HG02870 (cell line): Measurements from ENCODE around the gene ATG7.

Source experiments
- ATAC-seq: cut with Tn5 transposase; IDR thresholded peaks from one replicate; pipeline ENCODE4 v1.9.1; 2021; ENCODE audit warnings: mild to moderate bottlenecking, moderate library complexity; ENCODE audit not compliant: unreplicated experiment

ATG7 gene

GRCh38 chr3:11350374-11350773 lies 78.2 kb downstream of the ATG7 start:
- no peak for ATAC-seq

DNA sequence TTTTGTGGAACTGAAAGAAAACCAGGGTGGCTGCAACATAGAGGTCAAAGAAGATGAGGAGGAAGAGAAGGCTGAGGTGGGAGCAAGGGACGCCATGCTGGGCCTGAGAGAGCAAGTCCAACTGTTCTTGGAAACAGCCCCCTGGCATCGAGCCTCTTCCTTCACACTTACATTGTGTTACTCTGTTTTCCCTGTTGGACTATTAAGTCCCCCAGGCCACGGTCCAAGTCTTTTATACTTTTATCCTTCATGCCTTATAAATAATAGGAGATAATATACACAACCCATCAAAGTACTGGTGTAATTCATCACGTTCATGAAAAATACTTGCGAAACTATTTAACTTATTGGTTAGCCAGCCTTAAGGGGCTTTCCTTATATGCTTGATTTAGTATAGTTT lies 79.3 kb downstream of the ATG7 start:
- ATAC-seq: no peak

DNA sequence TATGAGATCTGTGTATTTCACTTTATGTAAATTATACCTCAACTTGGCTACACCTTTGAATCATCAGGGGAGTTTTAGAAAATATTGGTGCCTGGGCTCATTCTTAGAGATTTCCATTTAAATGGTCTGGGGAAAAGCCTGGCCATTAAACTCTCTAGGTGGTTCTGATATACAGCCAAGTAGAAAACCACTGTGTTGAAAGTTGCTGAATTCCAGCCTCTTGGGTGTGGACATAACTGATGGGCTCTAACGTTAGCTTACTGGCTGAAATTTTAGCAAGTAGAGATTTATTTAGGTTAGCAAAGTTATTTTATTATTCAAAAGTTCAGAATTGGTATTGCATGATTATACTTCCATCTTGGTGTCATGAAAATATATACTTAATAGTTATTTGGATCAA lies 84.1 kb downstream of the ATG7 start:
- ATAC-seq: no peak

DNA sequence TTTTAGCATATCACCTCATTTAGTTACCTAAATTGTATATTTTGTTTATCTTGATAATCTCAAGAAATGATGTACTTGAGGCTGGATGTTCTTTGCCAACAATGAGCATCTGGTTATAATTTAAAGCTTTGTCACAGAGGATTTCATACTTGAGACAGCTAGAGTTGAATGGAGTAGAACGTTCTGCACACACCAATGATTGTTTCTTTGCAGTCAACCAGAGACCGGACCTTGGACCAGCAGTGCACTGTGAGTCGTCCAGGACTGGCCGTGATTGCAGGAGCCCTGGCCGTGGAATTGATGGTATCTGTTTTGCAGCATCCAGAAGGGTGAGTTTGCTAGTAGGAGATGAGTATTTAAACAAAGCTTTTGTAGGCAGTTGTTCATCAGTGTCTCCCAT lies 90.4 kb downstream of the ATG7 start:
- no peak for ATAC-seq

- no peak for ATAC-seq
Measured at GRCh38 chr3:11363715-11364114, 91.5 kb downstream of the ATG7 start.

DNA sequence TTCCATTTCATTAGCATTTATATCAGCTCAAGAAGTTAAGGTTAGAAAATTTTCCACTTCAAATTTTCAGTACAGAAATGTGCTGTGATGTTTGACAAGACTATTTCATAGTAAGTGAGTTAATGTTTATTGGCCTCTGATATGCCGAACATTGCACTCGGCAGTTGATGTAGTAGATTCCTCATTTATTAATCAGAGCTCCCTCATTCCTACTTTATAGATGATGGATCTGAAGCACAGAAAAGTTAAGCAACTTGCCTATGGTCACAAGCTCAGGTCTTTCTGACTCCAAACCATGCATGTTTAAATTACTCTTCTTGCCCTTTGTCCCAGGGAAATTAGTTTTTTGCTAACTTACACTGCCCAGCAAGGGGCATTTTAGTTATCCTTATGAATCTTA lies 92.0 kb downstream of the ATG7 start:
- no peak for ATAC-seq

GRCh38 chr3:11367143-11367693 lies 95.0 kb downstream of the ATG7 start:
- no peak for ATAC-seq

- ATAC-seq: no peak
Measured at GRCh38 chr3:11370191-11370590, 98.0 kb downstream of the ATG7 start.

DNA sequence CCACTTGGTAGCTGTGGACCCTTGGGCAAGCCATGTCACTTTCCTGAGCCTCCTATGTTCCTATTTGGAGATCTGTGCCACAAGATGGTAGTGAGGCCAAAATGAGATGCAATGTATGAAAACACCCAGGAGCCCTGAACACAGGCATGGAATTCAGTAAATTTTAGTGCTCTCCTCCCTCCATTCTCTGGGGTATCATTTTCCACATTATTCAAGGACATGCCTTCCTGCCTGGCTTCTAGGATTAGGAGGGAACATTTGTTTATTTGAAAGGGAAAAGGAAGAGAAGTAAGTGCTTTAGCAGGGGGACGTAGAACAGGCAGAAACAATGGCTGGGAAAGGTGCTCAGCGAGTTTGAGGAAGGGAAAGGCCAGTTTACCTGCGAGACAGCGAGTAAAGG lies 98.8 kb downstream of the ATG7 start:
- ATAC-seq: no peak

DNA sequence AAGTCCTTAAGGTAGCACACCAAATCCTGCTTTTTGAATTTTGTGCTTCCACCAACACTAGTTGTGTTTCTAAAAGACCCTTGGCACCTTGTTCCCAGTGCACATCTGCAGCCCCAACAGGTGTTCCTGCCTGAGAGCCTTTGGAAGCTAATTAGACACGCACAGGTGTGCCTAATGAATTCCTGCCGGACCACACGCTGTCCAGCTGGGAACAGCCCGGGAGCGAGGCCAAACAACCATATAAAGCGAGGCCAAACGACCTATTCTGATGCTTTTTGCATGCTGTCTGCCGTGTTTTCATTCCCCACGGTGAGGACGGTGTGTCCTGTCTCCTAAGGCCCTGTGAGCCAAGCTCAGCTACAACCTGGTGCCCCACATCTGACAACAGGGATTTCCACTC lies 99.5 kb downstream of the ATG7 start:
- ATAC-seq: no peak

DNA sequence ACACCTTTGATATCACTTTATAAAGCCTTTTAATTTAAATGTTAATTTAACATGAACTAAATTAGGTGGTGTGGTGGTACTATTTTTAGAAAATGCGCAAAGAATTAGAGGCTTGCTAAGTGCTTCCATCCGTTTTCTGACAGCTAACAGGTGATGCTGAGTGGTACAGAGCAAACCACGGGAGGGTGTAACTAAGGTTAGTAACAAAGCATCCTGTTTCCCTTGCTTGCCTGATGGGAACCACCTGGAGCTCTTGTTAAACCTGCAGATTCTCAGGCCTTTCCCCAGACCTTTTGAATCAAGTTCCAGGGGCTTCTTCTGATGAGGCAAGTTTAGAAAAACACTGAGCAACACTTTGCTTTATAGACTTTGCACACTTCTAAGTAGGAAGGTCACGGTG lies 101.0 kb downstream of the ATG7 start:
- ATAC-seq: no peak

GRCh38 chr3:11373654-11374053 lies 101.5 kb downstream of the ATG7 start:
- no peak for ATAC-seq

DNA sequence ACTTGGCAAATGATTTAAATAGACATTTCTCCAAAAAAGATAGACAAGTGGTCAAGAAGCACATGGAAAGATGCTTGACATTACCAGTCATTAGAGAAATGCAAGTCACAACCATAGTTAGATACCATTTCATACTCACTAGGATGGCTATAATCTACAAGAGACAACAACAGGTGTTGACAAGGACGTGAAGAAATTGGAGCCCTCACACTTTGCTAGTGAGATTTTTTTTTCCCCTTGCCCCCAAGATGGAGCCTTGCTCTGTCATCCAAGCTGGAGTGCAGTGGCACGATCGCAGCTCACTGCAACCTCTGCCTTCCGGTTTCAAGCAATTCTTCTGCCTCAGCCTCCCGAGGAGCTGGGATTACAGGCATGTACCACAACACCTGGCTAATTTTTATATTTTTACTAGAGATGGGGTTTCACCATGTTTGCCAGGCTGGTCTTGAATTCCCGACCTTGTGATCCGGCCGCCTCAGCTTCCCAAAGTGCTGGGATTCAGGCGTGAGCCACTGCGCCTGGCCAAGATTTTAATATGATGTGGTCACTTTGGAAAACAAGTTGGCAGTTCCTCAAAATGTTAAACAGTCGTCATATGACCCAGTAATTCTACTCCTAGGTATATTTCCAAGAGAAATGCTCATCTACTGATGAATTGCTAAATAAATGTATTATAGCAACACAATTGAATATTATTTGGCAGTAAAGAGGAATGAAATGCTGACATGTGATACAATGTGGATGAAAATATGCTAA lies 103.3 kb downstream of the ATG7 start:
- no peak for ATAC-seq

- ATAC-seq: no peak
Measured at GRCh38 chr3:11377719-11378118, 105.5 kb downstream of the ATG7 start.

- ATAC-seq: no peak
Measured at GRCh38 chr3:11379238-11379823, 107.1 kb downstream of the ATG7 start.

DNA sequence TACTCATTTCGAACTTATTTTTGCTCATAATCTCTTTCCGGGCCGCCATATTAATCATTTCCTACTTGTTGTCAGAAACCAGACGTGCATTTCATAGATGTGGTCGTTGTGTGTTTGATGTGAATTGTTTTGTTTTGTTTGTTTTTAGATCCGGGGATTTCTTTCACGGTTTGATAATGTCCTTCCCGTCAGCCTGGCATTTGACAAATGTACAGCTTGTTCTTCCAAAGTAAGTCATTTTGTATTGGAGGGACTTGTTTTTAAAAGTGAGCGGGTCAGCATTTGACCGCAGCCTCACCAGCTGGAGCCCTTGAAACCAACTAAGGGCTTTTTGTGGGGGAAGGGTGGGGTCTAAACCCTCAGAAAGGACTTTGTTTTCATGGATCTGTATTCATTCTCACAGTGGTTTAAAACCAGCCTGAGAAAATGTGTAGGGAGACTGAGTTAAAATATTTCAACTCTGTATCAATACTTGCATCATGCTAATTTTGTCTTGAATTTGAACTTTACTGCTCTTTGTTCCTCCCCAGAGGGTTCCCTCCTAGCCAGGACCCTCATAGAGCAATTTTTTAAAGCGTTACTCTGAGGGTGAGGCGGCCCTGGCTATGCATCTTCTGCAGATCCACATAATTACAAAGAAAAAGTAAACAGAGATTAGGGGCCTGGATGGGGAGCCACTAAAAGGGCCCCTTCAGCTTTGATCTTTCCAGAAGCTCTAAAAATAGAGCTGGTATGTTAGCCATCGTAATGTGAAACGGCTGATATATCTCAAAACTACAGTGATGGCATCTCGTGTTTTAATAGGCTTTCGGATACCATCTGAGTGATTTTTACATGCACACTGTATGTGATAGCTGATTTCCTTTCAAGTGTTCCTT lies 107.9 kb downstream of the ATG7 start:
- ATAC-seq: no peak

- no peak for ATAC-seq
Measured at GRCh38 chr3:11381141-11381540, 108.9 kb downstream of the ATG7 start.

DNA sequence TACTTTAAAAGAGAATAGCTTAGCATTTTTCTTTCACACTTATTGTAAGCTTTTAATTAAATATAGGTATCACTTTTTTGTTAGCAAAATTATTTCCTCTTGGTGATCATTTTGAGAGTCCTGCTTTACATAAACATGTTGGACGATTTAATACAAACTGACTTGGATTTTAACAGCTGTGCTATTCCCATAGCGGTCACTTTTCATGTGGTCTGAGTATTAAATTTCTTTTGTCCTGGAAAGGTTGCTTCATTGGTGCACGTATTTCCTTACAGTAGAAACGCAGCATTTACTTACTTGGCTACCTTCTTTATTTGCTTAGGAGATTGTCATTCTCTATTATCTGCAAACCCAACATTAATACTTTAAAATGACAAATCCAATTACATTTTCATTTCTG lies 109.4 kb downstream of the ATG7 start:
- no peak for ATAC-seq

- ATAC-seq: no peak
Measured at GRCh38 chr3:11382146-11382745, 110.0 kb downstream of the ATG7 start.

DNA sequence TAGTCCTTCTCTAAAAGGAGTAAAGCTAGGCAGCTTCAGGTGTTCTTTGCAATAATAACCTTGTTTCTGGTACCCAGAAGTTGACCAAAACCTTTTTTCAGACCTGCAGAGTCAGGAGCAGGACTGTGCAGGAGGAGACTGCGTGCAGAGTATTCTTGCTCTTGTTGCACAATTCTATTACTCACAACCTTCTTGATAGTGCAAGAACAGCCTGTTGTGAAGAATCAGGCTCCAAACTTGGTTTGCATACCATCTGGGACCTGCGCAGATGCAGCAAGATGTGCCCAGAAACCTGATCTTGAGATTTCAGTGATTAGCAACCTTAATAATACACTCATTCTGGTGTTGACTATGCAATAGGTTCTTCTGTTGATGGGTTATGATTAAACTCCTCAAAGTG lies 111.9 kb downstream of the ATG7 start:
- no peak for ATAC-seq

DNA sequence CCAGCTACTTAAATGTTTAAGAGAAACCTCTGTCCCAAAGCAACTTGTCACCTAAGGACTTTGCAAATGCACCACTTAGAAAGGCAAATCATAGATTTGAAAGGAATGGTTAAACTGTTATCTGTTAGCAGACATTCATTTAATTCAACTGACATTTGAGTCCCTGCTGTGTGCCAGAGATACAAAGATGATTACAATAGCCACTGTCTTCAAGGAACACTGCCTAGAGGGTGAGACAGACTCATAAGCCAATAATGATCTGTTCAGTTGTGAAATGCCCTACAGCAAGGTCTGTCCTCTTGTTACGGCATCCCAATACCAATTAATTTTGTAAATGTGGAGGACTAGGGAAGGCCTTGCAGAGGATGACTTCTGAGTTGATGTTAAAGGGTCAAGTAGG lies 113.1 kb downstream of the ATG7 start:
- no peak for ATAC-seq
